Measurements from ENCODE around the gene CDH13. TPM values are rescaled to one million over a fixed set of nuclear protein-coding genes. Genes with fewer than 3 reads are reported as not detected.

The CDH13 gene
- total RNA-seq, 2 donors from 2014 or later: 2.4 to 6.3 TPM

DNA sequence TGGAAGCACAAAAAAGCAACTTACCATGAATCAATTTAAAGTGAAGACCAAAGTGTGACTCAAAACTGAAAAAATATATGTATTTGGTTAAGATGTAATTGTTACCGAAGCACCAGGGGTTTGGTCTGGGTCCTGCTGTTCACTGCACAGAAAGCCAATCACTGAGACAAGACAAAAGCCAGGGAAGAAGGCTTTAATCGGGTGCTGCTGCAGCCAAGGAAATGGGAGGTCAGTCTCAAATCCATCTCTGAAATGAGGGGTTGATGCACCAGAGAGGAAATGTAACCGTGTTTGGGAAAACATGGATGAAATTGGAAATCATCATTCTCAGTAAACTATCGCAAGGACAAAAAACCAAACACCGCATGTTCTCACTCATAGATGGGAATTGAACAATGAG, 1107.4 kb downstream of the CDH13 start:
- TF ChIP-seq, protein P1, sequence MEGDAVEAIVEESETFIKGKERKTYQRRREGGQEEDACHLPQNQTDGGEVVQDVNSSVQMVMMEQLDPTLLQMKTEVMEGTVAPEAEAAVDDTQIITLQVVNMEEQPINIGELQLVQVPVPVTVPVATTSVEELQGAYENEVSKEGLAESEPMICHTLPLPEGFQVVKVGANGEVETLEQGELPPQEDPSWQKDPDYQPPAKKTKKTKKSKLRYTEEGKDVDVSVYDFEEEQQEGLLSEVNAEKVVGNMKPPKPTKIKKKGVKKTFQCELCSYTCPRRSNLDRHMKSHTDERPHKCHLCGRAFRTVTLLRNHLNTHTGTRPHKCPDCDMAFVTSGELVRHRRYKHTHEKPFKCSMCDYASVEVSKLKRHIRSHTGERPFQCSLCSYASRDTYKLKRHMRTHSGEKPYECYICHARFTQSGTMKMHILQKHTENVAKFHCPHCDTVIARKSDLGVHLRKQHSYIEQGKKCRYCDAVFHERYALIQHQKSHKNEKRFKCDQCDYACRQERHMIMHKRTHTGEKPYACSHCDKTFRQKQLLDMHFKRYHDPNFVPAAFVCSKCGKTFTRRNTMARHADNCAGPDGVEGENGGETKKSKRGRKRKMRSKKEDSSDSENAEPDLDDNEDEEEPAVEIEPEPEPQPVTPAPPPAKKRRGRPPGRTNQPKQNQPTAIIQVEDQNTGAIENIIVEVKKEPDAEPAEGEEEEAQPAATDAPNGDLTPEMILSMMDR (IDR thresholded peaks at IDR 0.05): no peak
- H3K27me3 ChIP-seq: no peaks in the 10 kb centered on the region
- no peak overlapping the region for H3K27ac ChIP-seq
- H3K36me3 ChIP-seq: no peaks in the 10 kb centered on the region
- H3K4me1 ChIP-seq: no peaks in the 10 kb centered on the region
- intact Hi-C loops (cut with DNase I): no loop called here
- no peak overlapping the region for H3K9ac ChIP-seq (ENCODE audit: low read depth in 2 of 2, low read length in 2 of 2)
- H3K4me3 ChIP-seq: no peak overlapping the region
- no peaks in the 10 kb centered on the region for H3K9me3 ChIP-seq
- DNase-seq: no peak

DNA sequence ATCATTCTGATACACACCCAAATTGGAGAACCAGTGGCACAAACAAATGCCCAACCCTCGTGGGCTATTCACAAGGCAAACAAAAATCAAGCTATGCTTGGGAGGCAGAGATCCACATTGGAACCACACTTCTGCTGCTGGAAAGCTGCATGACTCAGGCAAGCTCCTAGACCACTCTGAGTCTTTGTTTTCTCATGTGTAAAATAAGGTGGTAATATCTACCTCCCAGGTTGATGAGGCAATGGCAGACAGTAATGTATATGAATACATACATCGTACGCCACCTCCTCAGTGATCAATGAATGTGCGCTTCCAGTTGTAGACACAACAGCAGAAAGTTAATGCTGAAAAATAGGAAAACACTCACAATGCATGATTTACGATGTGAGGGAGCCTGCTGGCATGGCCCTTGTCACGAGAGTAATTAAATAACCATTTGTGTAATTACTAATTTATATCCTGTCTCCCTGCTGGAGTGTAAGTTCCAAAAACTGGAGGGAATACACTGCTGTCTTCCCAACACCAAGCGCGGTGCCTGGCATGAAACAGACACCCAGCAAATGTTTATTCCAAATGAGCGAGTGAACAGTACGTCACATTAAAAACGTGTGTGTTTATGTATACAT, 1111.1 kb downstream of the CDH13 start:
- no peaks in the 10 kb centered on the region for H3K36me3 ChIP-seq
- H3K4me1 ChIP-seq: no peaks in the 10 kb centered on the region
- intact Hi-C loops (cut with DNase I): no loop called here
- no peaks in the 10 kb centered on the region for H3K27me3 ChIP-seq
- DNase-seq: no peak
- H3K27ac ChIP-seq: no peak overlapping the region
- no peak overlapping the region for H3K4me3 ChIP-seq
- H3K9me3 ChIP-seq: no peaks in the 10 kb centered on the region
- H3K9ac ChIP-seq (ENCODE audit: low read depth in 2 of 2, low read length in 2 of 2): no peak overlapping the region
- TF ChIP-seq, protein P1 (IDR thresholded peaks at IDR 0.05): no peak

DNA sequence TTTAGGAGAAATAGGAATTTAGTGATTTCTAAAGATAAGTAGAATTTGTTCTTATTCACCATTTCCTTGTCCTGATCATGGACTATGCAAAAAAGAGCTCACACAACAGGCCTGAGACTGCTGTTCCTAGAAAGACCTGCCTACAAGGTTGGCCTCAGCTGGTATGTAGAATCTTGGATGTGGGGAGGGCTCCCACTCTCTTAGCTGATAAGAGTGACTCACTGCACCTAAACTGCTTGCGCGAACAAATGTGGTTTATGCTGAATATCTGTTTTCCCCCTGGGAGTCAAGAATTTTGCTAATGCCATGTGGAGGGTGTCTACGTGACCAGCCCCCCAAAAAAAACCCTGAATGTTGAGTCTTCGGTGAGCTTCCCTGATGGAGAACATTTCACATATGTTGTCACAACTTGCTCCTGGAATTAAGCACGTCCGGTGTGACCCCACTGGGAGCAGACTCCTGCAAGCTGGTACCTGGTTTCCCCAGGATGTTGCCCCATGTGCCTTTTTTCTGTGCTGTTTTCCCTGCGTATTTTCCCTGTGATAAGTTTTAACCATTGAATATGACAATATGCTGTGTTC, 1112.2 kb downstream of the CDH13 start:
- intact Hi-C loops (cut with DNase I): no loop called here
- no peak for DNase-seq
- H3K27me3 ChIP-seq: no peaks in the 10 kb centered on the region
- no peak overlapping the region for H3K4me3 ChIP-seq
- H3K4me1 ChIP-seq: no peaks in the 10 kb centered on the region
- no peaks in the 10 kb centered on the region for H3K36me3 ChIP-seq
- no peaks in the 10 kb centered on the region for H3K9me3 ChIP-seq
- H3K27ac ChIP-seq: no peak overlapping the region
- TF ChIP-seq, protein P1 (IDR thresholded peaks at IDR 0.05): no peak
- H3K9ac ChIP-seq (ENCODE audit: low read depth in 2 of 2, low read length in 2 of 2): no peak overlapping the region

DNA sequence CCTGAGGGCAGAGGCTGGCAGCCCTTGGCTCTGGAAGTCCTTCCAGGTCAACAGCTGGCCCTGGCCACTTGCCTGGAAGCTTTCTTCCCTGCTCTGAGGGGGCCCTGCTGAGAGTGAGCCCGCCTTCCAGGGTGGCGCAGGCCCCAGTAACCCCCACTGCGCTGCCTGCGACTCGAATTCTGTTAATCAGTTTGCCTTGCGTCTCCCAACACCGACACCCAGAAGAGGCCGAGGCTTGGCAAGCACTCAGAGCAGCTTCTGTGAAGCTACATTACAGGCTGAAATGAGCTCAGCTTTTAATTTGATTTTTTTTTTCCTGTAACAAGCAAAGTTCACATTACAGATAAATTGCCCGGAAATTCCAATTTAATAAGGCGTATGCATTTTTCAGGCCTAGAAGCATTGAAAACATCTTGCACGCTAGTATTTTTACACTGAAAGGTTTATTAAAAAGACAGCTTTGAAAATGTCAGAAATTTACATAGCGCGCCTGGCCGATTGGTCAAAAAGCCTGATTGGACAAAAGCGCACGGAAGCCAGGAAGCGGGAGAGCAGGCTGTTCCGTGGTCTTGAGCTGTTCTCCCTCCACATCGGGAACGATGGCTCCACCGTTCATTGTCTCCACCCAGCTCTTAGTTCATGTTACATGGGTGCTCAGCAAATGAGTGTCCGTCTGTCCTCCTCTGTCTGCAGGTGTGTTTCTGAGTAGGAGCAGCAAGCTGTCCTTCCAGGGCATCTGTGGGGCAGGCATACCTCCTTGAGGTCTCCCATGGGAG, 1115.5 kb downstream of the CDH13 start:
- DNase-seq: no peak
- TF ChIP-seq, protein P1 (IDR thresholded peaks at IDR 0.05): no peak
- H3K27ac ChIP-seq: no peak overlapping the region

DNA sequence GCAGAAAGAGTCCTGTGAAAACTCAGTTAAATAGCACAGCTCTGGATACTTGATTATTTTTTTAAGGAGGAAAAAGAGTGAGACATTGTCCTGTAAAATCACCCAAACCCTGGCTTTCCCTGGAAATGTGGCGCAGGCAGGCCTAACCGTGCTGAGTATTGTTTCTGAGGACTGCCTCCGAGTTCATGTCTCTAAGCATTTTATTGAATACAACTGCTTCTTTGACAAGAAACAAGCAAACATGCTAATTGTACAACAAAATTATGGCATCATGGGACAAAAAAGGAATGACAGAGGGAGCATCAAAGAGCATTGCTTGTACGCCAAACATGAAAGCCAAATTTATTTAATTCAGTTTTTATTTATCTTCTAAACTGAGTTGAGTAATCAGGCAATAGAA, 1116.5 kb downstream of the CDH13 start:
- H3K9me3 ChIP-seq: no peaks in the 10 kb centered on the region
- H3K4me3 ChIP-seq: no peak overlapping the region
- H3K27ac ChIP-seq: no peak overlapping the region
- H3K36me3 ChIP-seq: no peaks in the 10 kb centered on the region
- no peak for DNase-seq
- intact Hi-C loops (cut with DNase I): no loop called here
- TF ChIP-seq, protein P1 (IDR thresholded peaks at IDR 0.05): no peak
- H3K27me3 ChIP-seq: no peaks in the 10 kb centered on the region
- H3K4me1 ChIP-seq: no peaks in the 10 kb centered on the region
- H3K9ac ChIP-seq (ENCODE audit: low read depth in 2 of 2, low read length in 2 of 2): no peak overlapping the region

More for the DNA sequence above, 1115.5 kb downstream of the CDH13 start:
- Histone ChIP-seq H3K4me1 (no peaks in the 10 kb centered on the region), H3K36me3 (no peaks in the 10 kb centered on the region), H3K9ac (ENCODE audit: low read depth in 2 of 2, low read length in 2 of 2) (no peak overlapping the region), H3K4me3 (no peak overlapping the region), H3K27me3 (no peaks in the 10 kb centered on the region), H3K9me3 (no peaks in the 10 kb centered on the region)
- intact Hi-C loops (cut with DNase I): no loop called here
